WTC11 (cell line): Measurements from ENCODE around the gene CHST7. TPM values are rescaled to one million over a fixed set of nuclear protein-coding genes. Genes with fewer than 3 reads are reported as not detected.

Source experiments
- ATAC-seq: fragments of 200-7000 bp; cut with Tn5 transposase; 2 replicates; pipeline ENCODE4 v1.10.0; 2021; ENCODE audit warnings: mild to moderate bottlenecking, moderate library complexity
- CTCF ChIA-PET: fragments of 300-600 bp; sonication (Branson Sonifier 250); formaldehyde crosslinking; loops from one replicate; lab custom pipeline; 2021; ENCODE audit warnings: antibody characterized with exemption; lab: Charles Lee
- POLR2A ChIA-PET: fragments of 350-600 bp; sonication (Branson Sonifier 250); formaldehyde crosslinking; loops from one replicate; lab custom pipeline; 2021; ENCODE audit warnings: antibody characterized with exemption; lab: Charles Lee
- DNase-seq: peaks from one replicate; pipeline ENCODE4 v3.0.0; 2021; ENCODE audit warnings: low spot score
- H3K27ac Mint-ChIP-seq: 2 replicates; pipeline ENCODE4 v1.8.0; 2021; ENCODE audit warnings: mixed read lengths
- H3K27me3 Mint-ChIP-seq: 2 replicates; pipeline ENCODE4 v1.8.0; 2021; ENCODE audit warnings: low read depth, mild to moderate bottlenecking, moderate library complexity, mixed read lengths
- H3K36me3 Mint-ChIP-seq: 2 replicates; pipeline ENCODE4 v1.8.0; 2021; ENCODE audit warnings: mixed read lengths
- H3K4me1 Mint-ChIP-seq: 2 replicates; pipeline ENCODE4 v1.8.0; 2022; ENCODE audit warnings: mixed read lengths
- H3K4me3 Mint-ChIP-seq: 2 replicates; pipeline ENCODE4 v1.8.0; 2021; ENCODE audit warnings: mild to moderate bottlenecking, moderate library complexity, mixed read lengths
- H3K9me3 Mint-ChIP-seq: 2 replicates; pipeline ENCODE4 v1.8.0; 2021; ENCODE audit warnings: mixed read lengths
- ATF6 ChIP-seq: sonication (generic); formaldehyde crosslinking; IDR thresholded peaks from 2 replicates; pipeline ENCODE4 v1.8.1; 2023; ENCODE audit warnings: mild to moderate bottlenecking, missing genetic modification reagents
- ETV6 ChIP-seq: sonication (generic); formaldehyde crosslinking; IDR thresholded peaks from 2 replicates; pipeline ENCODE4 v1.8.1; 2022; ENCODE audit warnings: mild to moderate bottlenecking, missing genetic modification reagents
- GTF2I ChIP-seq: fragments of 250-450 bp; sonication (Bioruptor Pico); conservative IDR thresholded peaks from 2 replicates; pipeline ENCODE4 v1.4.0; 2021; ENCODE audit warnings: mild to moderate bottlenecking
- HMGA2 ChIP-seq: fragments of 250-450 bp; sonication (Bioruptor Pico); IDR thresholded peaks from 2 replicates; pipeline ENCODE4 v1.4.0; 2021; ENCODE audit warnings: mild to moderate bottlenecking, moderate library complexity
- JUN ChIP-seq: sonication (generic); formaldehyde crosslinking; IDR thresholded peaks from 2 replicates; pipeline ENCODE4 v1.8.0; 2023; ENCODE audit warnings: mild to moderate bottlenecking, missing genetic modification reagents
- MXD4 ChIP-seq: fragments of 250-450 bp; sonication (Bioruptor Pico); IDR thresholded peaks from 2 replicates; pipeline ENCODE4 v1.8.0; 2021; ENCODE audit warnings: mild to moderate bottlenecking, moderate library complexity, borderline replicate concordance
- NR3C1 ChIP-seq: sonication (generic); formaldehyde crosslinking; conservative IDR thresholded peaks from 2 replicates; pipeline ENCODE4 v1.8.1; 2023; ENCODE audit warnings: low read depth, mild to moderate bottlenecking, missing genetic modification reagents
- OVOL2 ChIP-seq: fragments of 250-450 bp; sonication (Bioruptor Pico); IDR thresholded peaks from 2 replicates; pipeline ENCODE4 v1.9.0; 2021; ENCODE audit warnings: mild to moderate bottlenecking, borderline replicate concordance
- RORB ChIP-seq: fragments of 250-450 bp; sonication (Bioruptor Pico); IDR thresholded peaks from 2 replicates; pipeline ENCODE4 v1.9.0; 2021; ENCODE audit warnings: mild to moderate bottlenecking
- SOX15 ChIP-seq: fragments of 250-450 bp; sonication (Bioruptor Pico); IDR thresholded peaks from 2 replicates; pipeline ENCODE4 v1.9.0; 2021; ENCODE audit warnings: mild to moderate bottlenecking
- ZBTB21 ChIP-seq: sonication (generic); formaldehyde crosslinking; IDR thresholded peaks from 2 replicates; pipeline ENCODE4 v1.8.1; 2023; ENCODE audit warnings: mild to moderate bottlenecking, missing genetic modification reagents, borderline replicate concordance
- ZBTB43 ChIP-seq: sonication (generic); formaldehyde crosslinking; IDR thresholded peaks from 2 replicates; pipeline ENCODE4 v1.8.1; 2023; ENCODE audit warnings: mild to moderate bottlenecking, missing genetic modification reagents
- ZNF219 ChIP-seq: sonication (generic); formaldehyde crosslinking; IDR thresholded peaks from 2 replicates; pipeline ENCODE4 v1.8.0; 2023; ENCODE audit warnings: missing genetic modification reagents, mild to moderate bottlenecking, borderline replicate concordance
- ZNF671 ChIP-seq: fragments of 250-450 bp; sonication (Bioruptor Pico); IDR thresholded peaks from 2 replicates; pipeline ENCODE4 v1.8.0; 2021; ENCODE audit warnings: mild to moderate bottlenecking
- ZSCAN18 ChIP-seq: fragments of 250-450 bp; sonication (Bioruptor Pico); IDR thresholded peaks from 2 replicates; pipeline ENCODE4 v2.1.2; 2022; ENCODE audit warnings: mild to moderate bottlenecking, moderate library complexity
- total RNA-seq: library from RNA; stranded (reverse); gene quantifications from 3 replicates; pipeline ENCODE4 v1.2.3, GENCODE V29; 2021
- TF ChIP-seq, protein P1 (sequence below): fragments of 250-450 bp; sonication (Bioruptor Pico); IDR thresholded peaks from 2 replicates; pipeline ENCODE4 v1.8.0; 2021; ENCODE audit warnings: mild to moderate bottlenecking
- TF ChIP-seq, protein P2 (sequence below): sonication (generic); formaldehyde crosslinking; IDR thresholded peaks from 2 replicates; pipeline ENCODE4 v1.8.1; 2022; ENCODE audit warnings: mild to moderate bottlenecking, moderate library complexity, missing genetic modification reagents
- TF ChIP-seq, protein P3 (sequence below): sonication (generic); formaldehyde crosslinking; IDR thresholded peaks from 2 replicates; pipeline ENCODE4 v1.8.1; 2023; ENCODE audit warnings: mild to moderate bottlenecking, missing genetic modification reagents, moderate library complexity
- TF ChIP-seq, protein P4 (sequence below): sonication (generic); formaldehyde crosslinking; IDR thresholded peaks from 2 replicates; pipeline ENCODE4 v1.8.0; 2022; ENCODE audit warnings: mild to moderate bottlenecking, missing genetic modification reagents

CHST7 gene
- total RNA-seq, 1 experiment from 2014 or later = 19.6 TPM

DNA sequence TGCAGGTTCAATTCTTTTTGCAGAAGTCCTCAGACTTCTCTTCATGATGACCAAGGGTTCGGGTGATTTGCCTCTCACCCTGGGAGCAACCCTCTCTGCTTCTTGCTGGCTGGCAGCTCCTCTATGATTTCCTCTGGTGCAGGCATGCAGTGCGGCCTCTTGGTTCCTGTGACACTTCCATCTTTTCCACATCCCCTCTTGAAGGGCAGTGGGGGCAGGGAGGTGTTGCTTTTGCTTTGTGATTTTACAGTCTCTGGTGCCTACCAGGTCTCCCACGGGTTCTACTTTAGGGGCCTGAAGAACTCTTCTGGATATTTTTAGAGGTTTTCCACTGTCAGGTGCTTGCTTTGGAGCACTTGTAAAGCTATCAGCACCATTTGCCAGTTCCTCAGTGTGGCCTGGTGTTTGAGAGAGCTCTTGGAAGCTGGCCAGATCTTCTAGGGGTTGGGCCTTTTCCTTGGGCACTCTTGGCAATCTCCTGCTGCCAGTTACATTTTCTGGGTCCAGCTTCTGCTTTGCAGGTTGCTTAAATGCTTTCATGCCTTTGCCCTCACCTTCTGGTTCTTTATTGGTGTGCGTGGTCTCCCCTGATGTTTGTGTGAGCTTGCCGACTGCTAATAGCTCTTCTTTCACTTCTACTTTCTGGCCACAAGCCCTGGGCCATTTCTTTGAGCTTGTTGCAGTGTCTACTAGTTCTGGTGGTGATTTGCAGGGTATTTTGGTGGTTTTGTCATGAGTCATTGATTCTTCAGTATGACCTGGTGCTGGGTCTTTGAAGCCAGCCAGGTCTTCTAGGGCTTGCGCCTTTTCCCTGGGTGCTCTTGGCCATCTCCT is 11.5 kb upstream of the CHST7 start:
- ATAC-seq (no peak), DNase-seq (no peak)
- Mint-ChIP-seq H3K9me3 (no peaks in the 10 kb centered on the region), H3K27me3 (no peaks in the 10 kb centered on the region), H3K27ac (peak overlapping the region; percentile 26), H3K4me3 (no peak overlapping the region), H3K4me1 (peaks cover 10% of the 10 kb centered on the region), H3K36me3 (peaks cover 3% of the 10 kb centered on the region)
- TF ChIP-seq, protein P1, sequence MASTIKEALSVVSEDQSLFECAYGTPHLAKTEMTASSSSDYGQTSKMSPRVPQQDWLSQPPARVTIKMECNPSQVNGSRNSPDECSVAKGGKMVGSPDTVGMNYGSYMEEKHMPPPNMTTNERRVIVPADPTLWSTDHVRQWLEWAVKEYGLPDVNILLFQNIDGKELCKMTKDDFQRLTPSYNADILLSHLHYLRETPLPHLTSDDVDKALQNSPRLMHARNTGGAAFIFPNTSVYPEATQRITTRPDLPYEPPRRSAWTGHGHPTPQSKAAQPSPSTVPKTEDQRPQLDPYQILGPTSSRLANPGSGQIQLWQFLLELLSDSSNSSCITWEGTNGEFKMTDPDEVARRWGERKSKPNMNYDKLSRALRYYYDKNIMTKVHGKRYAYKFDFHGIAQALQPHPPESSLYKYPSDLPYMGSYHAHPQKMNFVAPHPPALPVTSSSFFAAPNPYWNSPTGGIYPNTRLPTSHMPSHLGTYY = no peak
- TF ChIP-seq HMGA2 (CRISPR knock-in tag) (no peak), NR3C1 (CRISPR knock-in tag) (no peak), JUN (CRISPR knock-in tag) (no peak), ATF6 (CRISPR knock-in tag) (no peak), ZSCAN18 (CRISPR knock-in tag) (no peak), ZBTB21 (CRISPR knock-in tag) (no peak), ZBTB43 (CRISPR knock-in tag) (no peak), SOX15 (no peak), MXD4 (CRISPR knock-in tag) (no peak), ZNF219 (CRISPR knock-in tag) (no peak), ZNF671 (CRISPR knock-in tag) (no peak)
- TF ChIP-seq, protein P2, sequence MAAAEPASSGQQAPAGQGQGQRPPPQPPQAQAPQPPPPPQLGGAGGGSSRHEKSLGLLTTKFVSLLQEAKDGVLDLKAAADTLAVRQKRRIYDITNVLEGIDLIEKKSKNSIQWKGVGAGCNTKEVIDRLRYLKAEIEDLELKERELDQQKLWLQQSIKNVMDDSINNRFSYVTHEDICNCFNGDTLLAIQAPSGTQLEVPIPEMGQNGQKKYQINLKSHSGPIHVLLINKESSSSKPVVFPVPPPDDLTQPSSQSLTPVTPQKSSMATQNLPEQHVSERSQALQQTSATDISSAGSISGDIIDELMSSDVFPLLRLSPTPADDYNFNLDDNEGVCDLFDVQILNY = no peak
- ChIA-PET CTCF (no interaction called here), POLR2A (no interaction called here)

DNA sequence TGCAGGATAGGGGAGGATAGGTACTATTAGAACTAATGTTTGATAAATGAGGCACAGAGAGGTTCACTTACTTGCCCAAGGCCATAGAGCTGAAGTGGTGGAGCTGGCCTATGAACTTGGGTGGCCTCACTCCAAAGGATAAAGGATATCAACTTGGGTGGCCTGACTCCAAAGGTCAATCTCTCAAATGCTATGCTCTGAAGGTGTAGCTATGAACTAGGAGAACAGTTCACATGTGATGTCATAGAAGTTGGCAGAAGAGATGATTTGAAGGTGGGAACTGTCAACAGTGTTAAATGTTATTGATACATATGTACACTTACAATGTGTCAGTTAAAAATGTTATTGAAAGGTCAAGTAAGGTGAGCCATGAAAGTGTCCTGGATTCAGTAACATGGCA is 6.2 kb upstream of the CHST7 start:
- H3K36me3 Mint-ChIP-seq = no peaks in the 10 kb centered on the region
- H3K9me3 Mint-ChIP-seq = no peaks in the 10 kb centered on the region
- peaks cover 12% of the 10 kb centered on the region for H3K4me1 Mint-ChIP-seq
- TF ChIP-seq, protein P3, sequence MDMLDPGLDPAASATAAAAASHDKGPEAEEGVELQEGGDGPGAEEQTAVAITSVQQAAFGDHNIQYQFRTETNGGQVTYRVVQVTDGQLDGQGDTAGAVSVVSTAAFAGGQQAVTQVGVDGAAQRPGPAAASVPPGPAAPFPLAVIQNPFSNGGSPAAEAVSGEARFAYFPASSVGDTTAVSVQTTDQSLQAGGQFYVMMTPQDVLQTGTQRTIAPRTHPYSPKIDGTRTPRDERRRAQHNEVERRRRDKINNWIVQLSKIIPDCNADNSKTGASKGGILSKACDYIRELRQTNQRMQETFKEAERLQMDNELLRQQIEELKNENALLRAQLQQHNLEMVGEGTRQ (CRISPR knock-in tag) = no peak
- no peak for TF ChIP-seq RORB (CRISPR knock-in tag)
- TF ChIP-seq, protein P4, sequence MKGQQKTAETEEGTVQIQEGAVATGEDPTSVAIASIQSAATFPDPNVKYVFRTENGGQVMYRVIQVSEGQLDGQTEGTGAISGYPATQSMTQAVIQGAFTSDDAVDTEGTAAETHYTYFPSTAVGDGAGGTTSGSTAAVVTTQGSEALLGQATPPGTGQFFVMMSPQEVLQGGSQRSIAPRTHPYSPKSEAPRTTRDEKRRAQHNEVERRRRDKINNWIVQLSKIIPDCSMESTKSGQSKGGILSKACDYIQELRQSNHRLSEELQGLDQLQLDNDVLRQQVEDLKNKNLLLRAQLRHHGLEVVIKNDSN (CRISPR knock-in tag) = no peak
- TF ChIP-seq MXD4 (CRISPR knock-in tag) = no peak
- TF ChIP-seq GTF2I (CRISPR knock-in tag) = no peak
- TF ChIP-seq OVOL2 (CRISPR knock-in tag) = no peak
- TF ChIP-seq ETV6 = no peak
- no peak for TF ChIP-seq ZBTB43 (CRISPR knock-in tag)
- no peak for ATAC-seq
- DNase-seq = no peak
- H3K4me3 Mint-ChIP-seq = no peak overlapping the region
- H3K27ac Mint-ChIP-seq = no peak overlapping the region
- no peaks in the 10 kb centered on the region; the same call in 1 of the 2 replicates for H3K27me3 Mint-ChIP-seq
- ChIA-PET CTCF (no interaction called here), POLR2A (interaction anchor here (0.6 kb wide), 1 partner anchor 45 kb away, joined by 3 read pairs; no protein-coding TSS in a partner anchor)
